Tibial nerve (tissue), 4 donors: ENCODE data around the gene ACTN1.

Experiments used
- CTCF ChIP-seq, 5 experiments: fragments of 200-600 bp in 3 of 5; fragments of 450-650 bp in 2 of 5; sonication (generic) in 3 of 5; IDR thresholded peaks; one replicate each; pipeline ENCODE4 v1.5.1; 2016 to 2019; ENCODE audit warnings: antibody characterized with exemption in 5 of 5, mild to moderate bottlenecking in 3 of 5, moderate library complexity in 2 of 5
- EP300 ChIP-seq, 2 donors: sonication (generic); formaldehyde crosslinking; IDR thresholded peaks; one replicate each; pipeline ENCODE4 v1.6.1; 2017; ENCODE audit warnings: antibody characterized with exemption in 2 of 2, mild to moderate bottlenecking in 1 of 2
- POLR2A ChIP-seq, 2 donors: fragments of 450-650 bp; IDR thresholded peaks; one replicate each; pipeline ENCODE4 v1.6.1; 2017; ENCODE audit warnings: antibody characterized with exemption in 2 of 2, mild to moderate bottlenecking in 2 of 2, moderate library complexity in 2 of 2

DNA sequence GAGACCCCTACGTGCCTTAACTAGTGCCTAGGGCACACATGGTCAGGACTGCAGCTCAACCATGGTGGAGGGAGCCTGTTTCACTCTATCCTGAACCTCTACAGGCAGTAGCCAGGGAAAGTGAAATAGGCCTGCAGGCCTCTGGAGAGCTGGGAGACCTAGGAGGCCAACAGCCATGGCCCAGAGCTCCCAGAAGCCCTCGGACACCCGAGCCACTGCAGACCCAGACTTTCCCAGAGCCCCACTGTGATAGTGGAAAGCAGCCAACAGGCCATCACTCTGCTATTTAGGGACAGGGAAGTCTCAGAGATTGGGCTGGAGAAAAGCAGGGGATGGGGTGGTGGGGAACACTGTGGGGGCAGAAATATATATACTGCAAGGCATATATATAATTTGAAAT, 129.7 kb downstream of the ACTN1 start:
- no peak for TF ChIP-seq CTCF (IDR thresholded peaks at IDR 0.05)
- no peak for TF ChIP-seq EP300 (IDR thresholded peaks at IDR 0.05)
- no peak for TF ChIP-seq POLR2A (IDR thresholded peaks at IDR 0.05)
